ENCODE data around the gene SQSTM1.

The SQSTM1 gene

GRCh38 chr5:179872828-179873575, 52.3 kb downstream of the SQSTM1 start:
- H3K9me3 ChIP-seq (ENCODE audit: control insufficient read depth, low read length): no peaks in the 10 kb centered on the region
- H3K4me3 ChIP-seq (ENCODE audit: low read length): no peak overlapping the region
- no peak for DNase-seq (ENCODE audit: low read depth)
- no peaks in the 10 kb centered on the region for H3K4me1 ChIP-seq (ENCODE audit: control insufficient read depth, insufficient read depth, low read length)
- peaks cover 87% of the 10 kb centered on the region for H3K36me3 ChIP-seq (ENCODE audit: control insufficient read depth, insufficient read depth, low read length, severe bottlenecking)
- no peak overlapping the region for H3K9ac ChIP-seq (ENCODE audit: low read length)
- no peaks in the 10 kb centered on the region for H3K27me3 ChIP-seq (replicated peaks; ENCODE audit: control insufficient read depth, insufficient read depth, low read length)

DNA sequence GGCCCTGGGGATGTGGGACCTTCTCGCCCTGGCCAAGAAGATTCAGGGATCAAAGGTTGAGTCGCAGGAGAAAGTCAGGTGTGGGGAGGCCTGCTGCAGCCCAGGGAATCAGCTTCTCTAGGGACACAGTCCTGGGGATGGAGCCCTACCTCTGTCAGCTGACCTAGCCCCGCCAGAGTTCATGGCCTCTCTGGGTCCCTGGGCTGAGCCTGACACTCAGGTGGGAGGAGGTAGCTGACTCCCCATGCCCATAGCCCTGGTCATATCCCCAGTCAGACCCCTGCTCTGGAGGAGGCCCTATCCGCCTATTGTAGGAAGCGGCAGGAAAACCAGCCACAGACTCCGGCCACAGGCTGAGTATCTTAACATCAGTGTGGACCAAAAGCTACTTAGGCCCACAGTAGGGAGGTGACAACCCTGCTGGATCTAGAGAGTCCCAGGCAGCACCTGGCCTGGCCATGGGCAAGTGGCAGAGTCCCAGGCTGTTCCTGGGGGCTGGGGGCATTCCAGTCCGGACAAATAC, 52.9 kb downstream of the SQSTM1 start:
- no peak overlapping the region for H3K4me3 ChIP-seq (ENCODE audit: low read length)
- no peaks in the 10 kb centered on the region for H3K9me3 ChIP-seq (ENCODE audit: control insufficient read depth, low read length)
- no peak overlapping the region for H3K9ac ChIP-seq (ENCODE audit: low read length)
- no peak for DNase-seq (ENCODE audit: low read depth)
- H3K36me3 ChIP-seq (ENCODE audit: control insufficient read depth, insufficient read depth, low read length, severe bottlenecking): peaks cover 89% of the 10 kb centered on the region
- no peaks in the 10 kb centered on the region for H3K27me3 ChIP-seq (replicated peaks; ENCODE audit: control insufficient read depth, insufficient read depth, low read length)
- H3K4me1 ChIP-seq (ENCODE audit: control insufficient read depth, insufficient read depth, low read length): peaks cover 4% of the 10 kb centered on the region

DNA sequence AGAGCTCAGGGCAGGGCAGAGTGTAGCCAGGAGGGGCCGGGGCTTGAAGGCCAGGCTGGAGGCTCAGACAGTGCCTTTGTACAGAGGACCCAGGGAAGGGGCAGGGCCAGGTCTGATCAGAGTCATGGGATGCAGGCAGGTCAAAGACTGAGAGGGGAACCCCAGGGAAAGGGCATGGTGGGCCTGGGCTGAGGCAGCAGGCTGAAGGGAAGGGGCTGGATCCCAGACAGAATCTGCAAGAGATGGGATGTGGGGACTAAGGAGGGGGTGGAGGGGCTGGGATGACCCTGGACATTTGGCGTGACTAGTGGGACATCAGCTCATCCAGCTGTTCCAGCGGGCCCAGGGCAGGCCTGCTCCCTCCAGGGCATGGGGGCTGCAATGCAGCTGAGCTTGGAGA, 53.4 kb downstream of the SQSTM1 start:
- Histone ChIP-seq H3K4me3 (ENCODE audit: low read length) (no peak overlapping the region), H3K4me1 (ENCODE audit: control insufficient read depth, insufficient read depth, low read length) (peaks cover 5% of the 10 kb centered on the region), H3K9me3 (ENCODE audit: control insufficient read depth, low read length) (no peaks in the 10 kb centered on the region), H3K36me3 (ENCODE audit: control insufficient read depth, insufficient read depth, low read length, severe bottlenecking) (peaks cover 89% of the 10 kb centered on the region), H3K27me3 (replicated peaks; ENCODE audit: control insufficient read depth, insufficient read depth, low read length) (no peaks in the 10 kb centered on the region), H3K9ac (ENCODE audit: low read length) (no peak overlapping the region)
- DNase-seq (ENCODE audit: low read depth): no peak

DNA sequence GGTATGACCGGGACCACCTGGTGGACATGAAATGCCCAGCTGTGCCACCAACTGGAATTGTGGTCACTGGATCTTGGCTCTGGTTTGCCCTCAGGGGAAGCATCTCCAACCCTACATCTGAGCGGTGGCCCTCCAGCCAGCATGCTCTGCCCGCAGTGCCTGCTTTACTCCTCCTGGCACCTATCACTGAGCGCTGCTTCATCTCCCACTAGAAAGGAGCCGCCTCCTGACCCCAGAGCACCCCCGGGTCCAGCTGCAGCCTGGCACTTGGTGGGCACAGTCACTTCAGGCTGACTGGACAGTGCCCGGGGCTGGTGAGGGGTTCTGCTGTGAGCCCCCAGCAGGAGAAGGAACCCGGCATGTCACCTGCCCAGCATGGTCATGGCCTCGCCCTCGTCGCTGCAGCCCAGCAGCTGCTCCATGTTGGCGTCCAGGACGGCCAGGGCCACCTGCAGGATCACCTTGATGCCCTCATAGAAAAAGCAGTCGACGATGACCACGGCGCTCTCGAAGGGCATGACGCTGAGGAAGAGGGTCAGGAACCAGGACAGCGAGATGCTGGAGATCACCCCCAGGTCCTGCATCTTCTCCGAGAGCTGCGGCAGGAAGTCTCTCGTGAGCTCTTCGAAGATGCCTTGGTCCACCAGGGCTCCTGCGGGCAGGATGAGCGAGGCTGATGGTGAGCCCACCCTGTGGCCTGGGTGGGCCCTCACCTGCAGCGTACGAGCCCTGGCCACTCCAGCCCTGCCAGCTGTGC, 54.0 kb downstream of the SQSTM1 start:
- Histone ChIP-seq H3K4me3 (ENCODE audit: low read length) (no peak overlapping the region), H3K27me3 (replicated peaks; ENCODE audit: control insufficient read depth, insufficient read depth, low read length) (no peaks in the 10 kb centered on the region), H3K9me3 (ENCODE audit: control insufficient read depth, low read length) (no peaks in the 10 kb centered on the region), H3K36me3 (ENCODE audit: control insufficient read depth, insufficient read depth, low read length, severe bottlenecking) (peaks cover 86% of the 10 kb centered on the region), H3K4me1 (ENCODE audit: control insufficient read depth, insufficient read depth, low read length) (peaks cover 5% of the 10 kb centered on the region), H3K9ac (ENCODE audit: low read length) (no peak overlapping the region)
- DNase-seq (ENCODE audit: low read depth): no peak

- H3K9ac ChIP-seq (ENCODE audit: low read length): no peak overlapping the region
- H3K9me3 ChIP-seq (ENCODE audit: control insufficient read depth, low read length): no peaks in the 10 kb centered on the region
- H3K4me1 ChIP-seq (ENCODE audit: control insufficient read depth, insufficient read depth, low read length): peaks cover 5% of the 10 kb centered on the region
- H3K36me3 ChIP-seq (ENCODE audit: control insufficient read depth, insufficient read depth, low read length, severe bottlenecking): peaks cover 80% of the 10 kb centered on the region
- H3K4me3 ChIP-seq (ENCODE audit: low read length): no peak overlapping the region
- no peak for DNase-seq (ENCODE audit: low read depth)
- no peaks in the 10 kb centered on the region for H3K27me3 ChIP-seq (replicated peaks; ENCODE audit: control insufficient read depth, insufficient read depth, low read length)
Measured at GRCh38 chr5:179875741-179876609, 55.3 kb downstream of the SQSTM1 start.

GRCh38 chr5:179876610-179876952, 55.9 kb downstream of the SQSTM1 start:
- no peaks in the 10 kb centered on the region for H3K27me3 ChIP-seq (replicated peaks; ENCODE audit: control insufficient read depth, insufficient read depth, low read length)
- peaks cover 79% of the 10 kb centered on the region for H3K36me3 ChIP-seq (ENCODE audit: control insufficient read depth, insufficient read depth, low read length, severe bottlenecking)
- no peak for DNase-seq (ENCODE audit: low read depth)
- no peak overlapping the region for H3K4me3 ChIP-seq (ENCODE audit: low read length)
- no peak overlapping the region for H3K9ac ChIP-seq (ENCODE audit: low read length)
- H3K9me3 ChIP-seq (ENCODE audit: control insufficient read depth, low read length): no peaks in the 10 kb centered on the region
- H3K4me1 ChIP-seq (ENCODE audit: control insufficient read depth, insufficient read depth, low read length): peaks cover 5% of the 10 kb centered on the region

DNA sequence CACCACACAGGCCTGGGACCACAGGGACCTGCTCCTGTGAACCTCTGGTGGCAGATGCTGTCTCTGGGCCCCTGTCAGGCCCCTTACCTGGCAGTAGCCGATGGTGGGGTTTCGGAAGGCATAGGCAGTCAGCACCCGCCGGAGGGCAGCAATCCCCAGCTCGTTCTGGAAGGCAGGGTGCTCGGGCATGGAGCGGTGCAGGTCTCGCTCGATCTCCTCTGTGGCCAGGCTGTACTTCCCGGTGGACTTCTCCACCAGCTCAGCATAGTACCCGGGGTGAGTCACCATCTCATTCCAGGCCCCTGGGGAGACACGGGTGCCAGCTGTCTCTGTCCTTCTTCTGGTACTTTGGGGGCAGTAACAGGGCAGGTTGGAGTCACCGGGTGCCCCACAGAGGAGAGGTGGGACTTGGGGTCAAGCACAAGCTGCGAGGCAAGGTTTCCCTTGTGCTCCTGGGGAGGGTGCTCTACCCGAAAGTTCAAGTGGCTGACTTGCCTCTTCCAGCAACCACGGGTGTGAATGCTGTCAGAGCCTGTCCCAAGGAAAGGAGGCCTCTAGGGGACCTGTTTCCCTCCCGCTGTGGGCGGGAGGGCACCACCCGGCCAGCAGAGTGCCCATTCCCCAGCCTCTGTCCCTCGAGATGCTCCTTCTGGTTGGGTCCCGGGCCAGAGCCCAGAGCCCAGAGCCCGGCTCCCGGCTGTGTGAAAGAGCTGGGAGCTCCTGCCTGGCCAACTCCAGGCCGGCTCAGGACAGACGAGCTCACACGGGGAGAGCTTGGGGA, 57.7 kb downstream of the SQSTM1 start:
- H3K4me1 ChIP-seq (ENCODE audit: control insufficient read depth, insufficient read depth, low read length): peaks cover 5% of the 10 kb centered on the region
- H3K27me3 ChIP-seq (replicated peaks; ENCODE audit: control insufficient read depth, insufficient read depth, low read length): no peaks in the 10 kb centered on the region
- no peak overlapping the region for H3K9ac ChIP-seq (ENCODE audit: low read length)
- peaks cover 77% of the 10 kb centered on the region for H3K36me3 ChIP-seq (ENCODE audit: control insufficient read depth, insufficient read depth, low read length, severe bottlenecking)
- peaks cover 8% of the 10 kb centered on the region for H3K9me3 ChIP-seq (ENCODE audit: control insufficient read depth, low read length)
- DNase-seq (ENCODE audit: low read depth): no peak
- no peak overlapping the region for H3K4me3 ChIP-seq (ENCODE audit: low read length)

GRCh38 chr5:179879003-179879689, 58.4 kb downstream of the SQSTM1 start:
- Histone ChIP-seq H3K9me3 (ENCODE audit: control insufficient read depth, low read length) (peaks cover 15% of the 10 kb centered on the region), H3K36me3 (ENCODE audit: control insufficient read depth, insufficient read depth, low read length, severe bottlenecking) (peaks cover 78% of the 10 kb centered on the region), H3K4me3 (ENCODE audit: low read length) (no peak overlapping the region), H3K27me3 (replicated peaks; ENCODE audit: control insufficient read depth, insufficient read depth, low read length) (no peaks in the 10 kb centered on the region), H3K4me1 (ENCODE audit: control insufficient read depth, insufficient read depth, low read length) (peaks cover 5% of the 10 kb centered on the region), H3K9ac (ENCODE audit: low read length) (no peak overlapping the region)
- no peak for DNase-seq (ENCODE audit: low read depth)

DNA sequence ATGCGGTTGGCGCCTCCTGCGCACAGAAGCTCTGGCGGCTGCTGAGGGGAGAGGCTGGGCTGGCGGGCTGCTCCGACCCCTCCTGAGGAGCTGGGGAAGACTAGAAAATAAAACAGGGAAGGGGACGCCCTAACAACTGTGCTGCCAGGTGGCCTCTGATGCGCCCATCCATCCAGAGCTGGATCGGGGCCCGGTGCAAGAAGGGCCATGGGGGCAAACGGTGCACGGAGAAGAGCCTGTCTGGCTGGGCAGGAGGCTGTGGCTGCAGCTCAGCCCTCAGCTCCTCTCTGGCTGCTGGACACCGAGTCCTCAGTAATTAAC, 58.9 kb downstream of the SQSTM1 start:
- peaks cover 5% of the 10 kb centered on the region for H3K4me1 ChIP-seq (ENCODE audit: control insufficient read depth, insufficient read depth, low read length)
- peaks cover 16% of the 10 kb centered on the region for H3K9me3 ChIP-seq (ENCODE audit: control insufficient read depth, low read length)
- H3K4me3 ChIP-seq (ENCODE audit: low read length): no peak overlapping the region
- no peak overlapping the region for H3K9ac ChIP-seq (ENCODE audit: low read length)
- no peaks in the 10 kb centered on the region for H3K27me3 ChIP-seq (replicated peaks; ENCODE audit: control insufficient read depth, insufficient read depth, low read length)
- peaks cover 78% of the 10 kb centered on the region for H3K36me3 ChIP-seq (ENCODE audit: control insufficient read depth, insufficient read depth, low read length, severe bottlenecking)
- DNase-seq (ENCODE audit: low read depth): no peak

GRCh38 chr5:179880066-179880650, 59.5 kb downstream of the SQSTM1 start:
- Histone ChIP-seq H3K27me3 (replicated peaks; ENCODE audit: control insufficient read depth, insufficient read depth, low read length) (no peaks in the 10 kb centered on the region), H3K4me1 (ENCODE audit: control insufficient read depth, insufficient read depth, low read length) (peaks cover 5% of the 10 kb centered on the region), H3K9me3 (ENCODE audit: control insufficient read depth, low read length) (peaks cover 16% of the 10 kb centered on the region), H3K4me3 (ENCODE audit: low read length) (no peak overlapping the region), H3K36me3 (ENCODE audit: control insufficient read depth, insufficient read depth, low read length, severe bottlenecking) (peaks cover 78% of the 10 kb centered on the region), H3K9ac (ENCODE audit: low read length) (no peak overlapping the region)
- DNase-seq (ENCODE audit: low read depth): no peak

Measured in adipocyte (in vitro differentiated cells).